Ovary (tissue), 3 donors: Measurements from ENCODE around the gene BAX.

ENCODE experiments used
- CTCF ChIP-seq, 3 donors: fragments of 450-650 bp in 2 of 3; fragments of 200-600 bp in 1 of 3; IDR thresholded peaks; one replicate each; pipeline versions ENCODE4 v1.5.1 to v1.8.0; 2016 to 2022; ENCODE audit warnings: antibody characterized with exemption in 3 of 3, mild to moderate bottlenecking in 1 of 3
- EP300 ChIP-seq: sonication (generic); formaldehyde crosslinking; IDR thresholded peaks from one replicate; pipeline ENCODE4 v1.6.1; 2017; ENCODE audit warnings: antibody characterized with exemption
- POLR2A ChIP-seq: fragments of 450-650 bp; IDR thresholded peaks from one replicate; pipeline ENCODE4 v1.6.1; 2017; ENCODE audit warnings: antibody characterized with exemption, mild to moderate bottlenecking, moderate library complexity
- donor health status: DM: no; HTN: no; CAD: no.

GRCh38 chr19:48982280-48982679, 27.6 kb downstream of the BAX start:
- no peak for TF ChIP-seq POLR2A
- no peak for TF ChIP-seq CTCF (IDR thresholded peaks at IDR 0.05)
- no peak for TF ChIP-seq EP300
